ENCODE results near the gene WBP2NL.

DNA sequence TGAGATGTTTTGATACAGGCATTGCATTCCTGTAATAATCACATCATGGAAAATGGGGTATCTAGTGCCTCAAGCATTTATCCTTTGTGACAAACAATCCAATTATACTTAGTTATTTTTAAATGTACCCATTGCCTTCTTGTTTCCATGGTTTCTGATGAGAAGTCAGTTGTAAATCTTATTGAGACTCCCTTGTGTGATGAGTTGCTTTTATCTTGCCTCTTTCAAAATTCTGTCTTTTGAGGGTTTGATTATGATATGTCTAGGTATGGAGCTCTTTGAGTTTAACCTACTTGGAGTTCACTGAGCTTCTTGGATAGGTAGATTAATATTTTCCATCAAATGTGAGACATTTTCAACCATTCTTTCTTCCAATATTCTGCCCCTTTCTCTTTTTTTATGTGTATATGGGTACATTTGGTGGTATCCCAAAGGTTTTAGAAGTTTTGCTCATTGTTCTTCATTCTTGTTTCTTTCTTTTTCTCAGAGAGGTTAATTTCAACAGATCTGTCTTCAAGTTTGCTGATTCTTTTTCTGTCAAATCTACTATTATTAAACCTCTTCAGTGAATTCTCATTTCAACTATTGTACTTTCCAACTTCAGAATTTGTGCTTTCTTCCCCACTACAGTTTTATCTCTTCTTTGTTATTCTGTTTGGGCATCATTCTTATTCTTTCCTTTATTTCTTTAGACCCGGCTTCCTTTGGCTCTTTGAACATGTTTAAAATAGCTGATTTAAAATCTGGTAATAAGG lies 58.3 kb downstream of the WBP2NL start:
- no peak for TF ChIP-seq CTCF (IDR thresholded peaks at IDR 0.05; ENCODE audit: low read depth, low read length, missing input control)
- TF ChIP-seq RXRA (IDR thresholded peaks at IDR 0.05), result no peak

All from liver (tissue), 3 donors.